ENCODE measurements around the gene SOX9.
A peak's percentile ranks its signal among the peaks of the same experiment; 100 is the strongest.
"Not testable (repeated sequence)": the region's sequence is repeated elsewhere in the genome, so short reads cannot be mapped to it uniquely, and the experiment has no call there.

Gene SOX9

GRCh38 chr17:72126575-72127486 is 6.0 kb downstream of the SOX9 start:
- no peak for DNase-seq

- DNase-seq = no peak
These were observed 7.2 kb downstream of the SOX9 start for GRCh38 chr17:72128039-72128438.

GRCh38 chr17:72134608-72135394 is 14.0 kb downstream of the SOX9 start:
- DNase-seq = no peak

GRCh38 chr17:72135546-72136325 is 14.9 kb downstream of the SOX9 start:
- no peak for DNase-seq

GRCh38 chr17:72136692-72137091 is 15.9 kb downstream of the SOX9 start:
- DNase-seq = no peak

GRCh38 chr17:72137161-72137560 is 16.3 kb downstream of the SOX9 start:
- no peak for DNase-seq

GRCh38 chr17:72139212-72139611 is 18.4 kb downstream of the SOX9 start:
- no peak for DNase-seq

GRCh38 chr17:72141336-72141735 is 20.5 kb downstream of the SOX9 start:
- no peak for DNase-seq

- not testable (repeated sequence) for DNase-seq
These were observed 21.3 kb downstream of the SOX9 start for GRCh38 chr17:72142097-72142496.

- DNase-seq = no peak
These were observed 21.8 kb downstream of the SOX9 start for GRCh38 chr17:72142614-72143013.

- DNase-seq = no peak
These were observed 22.4 kb downstream of the SOX9 start for GRCh38 chr17:72143245-72143644.

- peak; percentile 59 for DNase-seq
These were observed 23.3 kb downstream of the SOX9 start for GRCh38 chr17:72144101-72144500.

GRCh38 chr17:72145562-72145961 is 24.7 kb downstream of the SOX9 start:
- DNase-seq = no peak

GRCh38 chr17:72145962-72146361 is 25.1 kb downstream of the SOX9 start:
- DNase-seq = no peak

GRCh38 chr17:72146371-72146770 is 25.6 kb downstream of the SOX9 start:
- no peak for DNase-seq

GRCh38 chr17:72150632-72151460 is 30.0 kb downstream of the SOX9 start:
- DNase-seq = no peak

GRCh38 chr17:72151565-72152386 is 31.0 kb downstream of the SOX9 start:
- no peak for DNase-seq

- DNase-seq = no peak
These were observed 31.6 kb downstream of the SOX9 start for GRCh38 chr17:72152387-72152929.

GRCh38 chr17:72158895-72159885 is 38.4 kb downstream of the SOX9 start:
- DNase-seq = no peak

- DNase-seq = no peak
These were observed 41.7 kb downstream of the SOX9 start for GRCh38 chr17:72162569-72162968.

Data from retina (tissue), 1 donor.